ENCODE data around the gene CAMK1D. TPM values are rescaled to one million over a fixed set of nuclear protein-coding genes. Genes with fewer than 3 reads are reported as not detected.

Gene CAMK1D
- total and polyA plus RNA-seq, 2 of the 8 experiments (the other 6 are each of a cell fraction or from before 2014, with no cell fraction given) = 3.5 to 10.6 TPM

DNA sequence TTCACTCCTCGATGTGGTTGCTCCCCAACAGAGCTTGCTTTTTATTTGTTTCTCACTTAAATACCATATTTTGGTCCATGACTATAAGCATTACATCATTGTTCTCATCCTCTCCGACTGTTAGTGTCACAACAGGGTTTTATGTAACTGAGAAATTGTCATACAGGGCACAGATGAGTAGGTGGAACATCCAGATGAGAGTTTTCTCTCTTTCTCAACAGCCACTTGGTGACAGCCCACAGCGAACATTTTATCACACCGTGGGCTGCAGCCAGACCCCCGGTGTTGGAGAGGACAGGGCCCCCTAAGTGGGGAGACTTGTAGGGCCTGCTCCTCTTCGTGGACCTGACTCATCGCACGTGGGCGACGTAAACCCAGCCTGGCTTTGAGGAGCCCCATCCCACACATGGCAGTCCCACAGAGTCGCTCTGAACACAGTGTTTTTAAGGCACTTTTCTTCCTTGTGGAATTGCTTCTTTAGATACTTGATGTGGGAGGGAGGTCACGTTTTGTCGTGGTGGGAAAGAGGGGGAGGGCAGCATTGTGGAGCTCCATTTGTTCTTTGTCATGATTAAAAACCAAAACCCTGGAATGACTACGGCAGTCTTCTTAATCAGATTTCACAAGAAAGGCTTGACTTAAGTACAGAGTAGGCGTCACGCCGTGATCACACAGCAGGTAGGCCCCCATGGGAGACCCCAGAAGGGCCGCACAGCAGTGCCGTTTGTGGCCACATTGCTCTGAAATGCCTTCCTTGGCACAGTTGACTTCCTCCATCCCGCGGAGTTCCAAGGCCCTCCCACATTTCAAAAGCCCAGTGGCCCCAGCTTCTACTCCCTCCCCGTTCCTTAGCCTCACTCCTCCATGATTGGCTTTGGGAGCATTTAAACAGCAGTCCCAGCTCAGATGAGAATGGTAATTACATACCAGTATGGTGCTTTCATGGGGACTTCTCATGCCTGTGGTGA, 431.6 kb downstream of the CAMK1D start:
- Histone ChIP-seq H2BK120ac (replicated peaks; ENCODE audit: low read depth, low read length) (no peak overlapping the region), H3K4me3 (ENCODE audit: extremely low read depth in 1 of 4, insufficient read depth in 2 of 4, low read depth in 3 of 4, low read length in 4 of 4) (no peak overlapping the region), H3K23ac (ENCODE audit: insufficient read length) (no peak overlapping the region), H3K9ac (replicated peaks in 1 of 4; ENCODE audit: extremely low read depth in 1 of 4, low read depth in 3 of 4, low read length in 3 of 4) (no peak overlapping the region), H3K14ac (ENCODE audit: insufficient read length) (no peak overlapping the region), H3K4me1 (replicated peaks in 1 of 4; ENCODE audit: control insufficient read depth in 3 of 4, insufficient read depth in 4 of 4, low read length in 3 of 4) (peaks cover 0 to 2% (median 0%) of the 10 kb centered on the region in 4 experiments; a peak in 1 of 7 replicates), H2AFZ (ENCODE audit: low read length) (no peak overlapping the region), H4K8ac (ENCODE audit: extremely low read depth, insufficient read depth, low read length) (no peak overlapping the region), H2AK5ac (ENCODE audit: low read depth, low read length) (no peak overlapping the region), H3K56ac (replicated peaks; ENCODE audit: insufficient read length, low read depth, low read length) (no peak overlapping the region), H2BK5ac (ENCODE audit: low read depth, low read length) (no peak overlapping the region), H3K4ac (replicated peaks; ENCODE audit: insufficient read length, low read depth, low read length) (no peak overlapping the region), H4K5ac (ENCODE audit: insufficient read length, low read depth, low read length) (no peak overlapping the region), H3K4me2 (ENCODE audit: insufficient read depth in 1 of 2, low read depth in 2 of 2, low read length in 2 of 2) (no peak overlapping the region; a peak in 1 of 4 replicates), H4K20me1 (replicated peaks in 1 of 2; ENCODE audit: control insufficient read depth in 1 of 2, insufficient read depth in 2 of 2, low read length in 2 of 2) (no peaks in the 10 kb centered on the region), H3K9me3 (ENCODE audit: insufficient read depth in 2 of 2, low read depth in 1 of 2, low read length in 1 of 2) (no peaks in the 10 kb centered on the region), H2BK20ac (ENCODE audit: low read length) (no peak overlapping the region), H3K79me1 (ENCODE audit: low read depth, low read length) (no peaks in the 10 kb centered on the region), H3K18ac (ENCODE audit: extremely low read depth, low read length) (no peak overlapping the region), H2BK15ac (ENCODE audit: low read length) (no peak overlapping the region), H2BK12ac (ENCODE audit: low read depth, low read length) (no peak overlapping the region), H3K27me3 (replicated peaks in 1 of 4; ENCODE audit: control insufficient read depth in 3 of 4, extremely low read depth in 1 of 4, insufficient read depth in 3 of 4, low read length in 3 of 4) (no peaks in the 10 kb centered on the region), H3K79me2 (ENCODE audit: control insufficient read depth in 1 of 2, insufficient read depth in 2 of 2, low read length in 2 of 2) (no peaks in the 10 kb centered on the region), H3K36me3 (ENCODE audit: control insufficient read depth in 2 of 4, insufficient read depth in 4 of 4, low read length in 3 of 4) (no peaks in the 10 kb centered on the region), H3K27ac (ENCODE audit: low read depth, low read length) (no peak overlapping the region), H4K91ac (replicated peaks; ENCODE audit: insufficient read length, low read length) (no peak overlapping the region), H3K23me2 (ENCODE audit: low read depth, low read length) (no peaks in the 10 kb centered on the region)
- WGBS, 2 experiments (ENCODE audit: extremely low coverage in 1 of 2, insufficient coverage in 1 of 2, insufficient read length in 1 of 2, insufficient replicate concordance in 2 of 2, low coverage in 1 of 2, low lambda C conversion rate in 2 of 2, missing lambda C conversion rate in 1 of 2) = 90% methylated on average over 22 of the region's 22 CpGs; no CpG with 5 or more reads in 1 of the 2 experiments
- DNase-seq (ENCODE audit: low read depth in 1 of 2, low spot score in 2 of 2) (no peak), FAIRE-seq (no peak)
- CTCF ChIA-PET (ENCODE audit: partially characterized antibody) = interaction anchor here (0.6 to 4.7 kb wide), 25 partner anchors 9 to 515 kb away, joined by 3 to 29 read pairs (median 5); no protein-coding TSS in a partner anchor
- POLR2A ChIA-PET (ENCODE audit: partially characterized antibody) = no interaction called here
- TF ChIP-seq NRF1 (IDR thresholded peaks at IDR 0.05; ENCODE audit: low read depth, low read length) (no peak), BRCA1 (IDR thresholded peaks at IDR 0.05; ENCODE audit: low read depth, low read length) (no peak), TCF12 (IDR thresholded peaks at IDR 0.05; ENCODE audit: low read depth, low read length) (no peak), CHD1 (IDR thresholded peaks at IDR 0.05; ENCODE audit: low read depth, low read length) (no peak), SP2 (IDR thresholded peaks at IDR 0.05; ENCODE audit: low read length) (no peak), SP4 (IDR thresholded peaks at IDR 0.05; ENCODE audit: low read length) (no peak), YY1 (IDR thresholded peaks at IDR 0.05; ENCODE audit: low read depth, low read length) (no peak), SUZ12 (IDR thresholded peaks at IDR 0.05; ENCODE audit: low read length) (no peak), KDM1A (IDR thresholded peaks at IDR 0.05; ENCODE audit: borderline replicate concordance, low read length) (no peak), RFX5 (IDR thresholded peaks at IDR 0.05; ENCODE audit: borderline replicate concordance, low read depth, low read length) (no peak), FOSL1 (IDR thresholded peaks at IDR 0.05; ENCODE audit: insufficient read depth, low read depth, low read length) (no peak)
- TF ChIP-seq, protein P1, sequence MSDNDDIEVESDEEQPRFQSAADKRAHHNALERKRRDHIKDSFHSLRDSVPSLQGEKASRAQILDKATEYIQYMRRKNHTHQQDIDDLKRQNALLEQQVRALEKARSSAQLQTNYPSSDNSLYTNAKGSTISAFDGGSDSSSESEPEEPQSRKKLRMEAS (IDR thresholded peaks at IDR 0.05) = no peak

All from H1 (cell line).